DOHH2 (cell line): ENCODE measurements around the gene AXIN1.
A peak's percentile ranks its signal among the peaks of the same experiment; 100 is the strongest.

Experiments used
- H3F3A ChIP-seq: fragments of 200-600 bp; sonication (generic), shearing (Covaris generic); 2 replicates; pipeline ENCODE4 v1.6.0; 2016; ENCODE audit warnings: antibody characterized with exemption, mild to moderate bottlenecking; ENCODE audit not compliant: control insufficient read depth, insufficient read depth
- H3K27ac ChIP-seq: fragments of 200-600 bp; sonication (generic); 2 replicates; pipeline ENCODE4 v1.5.1; 2014; ENCODE audit warnings: low read depth, mild to moderate bottlenecking, low read length, moderate library complexity
- H3K27me3 ChIP-seq: fragments of 200-600 bp; sonication (generic); 2 replicates; pipeline ENCODE4 v1.6.1; 2014; ENCODE audit warnings: mild to moderate bottlenecking, low read length, mixed read lengths; ENCODE audit not compliant: control insufficient read depth
- H3K36me3 ChIP-seq: fragments of 200-600 bp; sonication (generic); 2 replicates; pipeline ENCODE4 v1.6.1; 2014; ENCODE audit warnings: mild to moderate bottlenecking, low read length, moderate library complexity, mixed read lengths; ENCODE audit not compliant: control insufficient read depth
- H3K4me1 ChIP-seq: fragments of 200-600 bp; sonication (generic); 2 replicates; pipeline ENCODE4 v1.6.1; 2014; ENCODE audit warnings: mild to moderate bottlenecking, low read length, mixed read lengths; ENCODE audit not compliant: control insufficient read depth
- H3K4me2 ChIP-seq: fragments of 200-600 bp; sonication (generic); 2 replicates; pipeline ENCODE4 v1.6.0; 2014; ENCODE audit warnings: mild to moderate bottlenecking, low read length, moderate library complexity
- H3K4me3 ChIP-seq: fragments of 200-600 bp; sonication (generic); 2 replicates; pipeline ENCODE4 v1.5.1; 2014; ENCODE audit warnings: mild to moderate bottlenecking, low read length, mixed read lengths
- H3K79me2 ChIP-seq: fragments of 200-600 bp; sonication (generic); 2 replicates; pipeline ENCODE4 v1.6.1; 2014; ENCODE audit warnings: mild to moderate bottlenecking, low read length, mixed read lengths; ENCODE audit not compliant: control insufficient read depth
- H3K9me2 ChIP-seq: fragments of 200-600 bp; sonication (generic); replicated peaks from 2 replicates; pipeline ENCODE4 v1.6.1; 2014; ENCODE audit warnings: mild to moderate bottlenecking, low read length, mixed read lengths; ENCODE audit not compliant: control insufficient read depth
- H3K9me3 ChIP-seq: fragments of 200-600 bp; sonication (generic); 2 replicates; pipeline ENCODE4 v1.6.1; 2014; ENCODE audit warnings: antibody characterized with exemption, low read length, mixed read lengths; ENCODE audit not compliant: control insufficient read depth, insufficient read depth
- H4K20me1 ChIP-seq: fragments of 200-600 bp; sonication (generic); 2 replicates; pipeline ENCODE4 v1.6.0; 2014; ENCODE audit warnings: low read depth, mild to moderate bottlenecking, antibody characterized with exemption, low read length, moderate library complexity; ENCODE audit not compliant: control insufficient read depth, insufficient read depth
- EZH2phosphoT487 ChIP-seq: fragments of 200-600 bp; sonication (generic); IDR thresholded peaks from 2 replicates; pipeline ENCODE4 v1.6.1; 2017; ENCODE audit warnings: borderline replicate concordance, mild to moderate bottlenecking, antibody characterized with exemption, low read length, moderate library complexity, mixed read lengths
- TF ChIP-seq, protein P1 (sequence below): fragments of 200-600 bp; sonication (generic); IDR thresholded peaks from one replicate; pipeline ENCODE4 v1.5.1; 2014; ENCODE audit warnings: antibody characterized with exemption, mild to moderate bottlenecking, low read depth, low read length; ENCODE audit not compliant: poor library complexity, severe bottlenecking

The AXIN1 gene

DNA sequence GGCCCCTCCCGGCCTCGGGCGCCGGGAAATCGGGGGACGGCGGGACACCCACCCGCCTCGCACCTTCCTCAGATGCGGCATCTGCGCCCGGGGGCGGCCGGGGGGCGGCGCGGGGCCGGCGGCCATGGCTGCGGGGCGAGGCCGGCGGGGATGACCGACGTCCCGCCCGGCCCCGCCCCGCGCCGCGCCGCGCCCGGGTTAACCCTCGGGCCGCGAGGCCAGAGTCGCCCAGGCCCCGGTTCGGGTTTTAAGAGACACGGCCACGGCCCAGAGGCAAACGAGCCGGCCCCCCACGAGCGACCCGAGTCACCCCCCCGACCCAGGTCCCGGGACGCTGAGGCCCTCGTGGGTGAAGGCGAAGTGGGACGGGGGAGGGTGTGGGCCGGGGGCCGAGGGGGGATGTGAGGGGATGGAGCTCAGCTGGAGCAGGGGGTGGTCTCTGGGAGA lies 76.7 kb downstream of the AXIN1 start, which contains the start of gene RGS11:
Gene RGS11 (minus strand): TSS at position 159 of the 447 bp plus-strand sequence. CDS start 33 bp downstream, at position 126.
- Histone ChIP-seq H3K4me3 (no peak within 1 kb of the TSS), H3F3A (no peaks in the 10 kb centered on the region), H3K27me3 (peaks cover 22% of the 10 kb centered on the region), H3K9me2 (no peaks in the 10 kb centered on the region), H3K4me1 (peaks cover 3% of the 10 kb centered on the region; the same call in 1 of the 2 replicates), H3K36me3 (no peaks in the 10 kb centered on the region), H4K20me1 (no peaks in the 10 kb centered on the region), H3K9me3 (no peaks in the 10 kb centered on the region), H3K79me2 (no peaks in the 10 kb centered on the region), H3K4me2 (peak within 1 kb of the TSS; percentile 11; the same call in 1 of the 2 replicates), H3K27ac (no peak within 1 kb of the TSS)
- TF ChIP-seq EZH2phosphoT487, result no peak
- TF ChIP-seq, protein P1, sequence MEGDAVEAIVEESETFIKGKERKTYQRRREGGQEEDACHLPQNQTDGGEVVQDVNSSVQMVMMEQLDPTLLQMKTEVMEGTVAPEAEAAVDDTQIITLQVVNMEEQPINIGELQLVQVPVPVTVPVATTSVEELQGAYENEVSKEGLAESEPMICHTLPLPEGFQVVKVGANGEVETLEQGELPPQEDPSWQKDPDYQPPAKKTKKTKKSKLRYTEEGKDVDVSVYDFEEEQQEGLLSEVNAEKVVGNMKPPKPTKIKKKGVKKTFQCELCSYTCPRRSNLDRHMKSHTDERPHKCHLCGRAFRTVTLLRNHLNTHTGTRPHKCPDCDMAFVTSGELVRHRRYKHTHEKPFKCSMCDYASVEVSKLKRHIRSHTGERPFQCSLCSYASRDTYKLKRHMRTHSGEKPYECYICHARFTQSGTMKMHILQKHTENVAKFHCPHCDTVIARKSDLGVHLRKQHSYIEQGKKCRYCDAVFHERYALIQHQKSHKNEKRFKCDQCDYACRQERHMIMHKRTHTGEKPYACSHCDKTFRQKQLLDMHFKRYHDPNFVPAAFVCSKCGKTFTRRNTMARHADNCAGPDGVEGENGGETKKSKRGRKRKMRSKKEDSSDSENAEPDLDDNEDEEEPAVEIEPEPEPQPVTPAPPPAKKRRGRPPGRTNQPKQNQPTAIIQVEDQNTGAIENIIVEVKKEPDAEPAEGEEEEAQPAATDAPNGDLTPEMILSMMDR, result no peak

DNA sequence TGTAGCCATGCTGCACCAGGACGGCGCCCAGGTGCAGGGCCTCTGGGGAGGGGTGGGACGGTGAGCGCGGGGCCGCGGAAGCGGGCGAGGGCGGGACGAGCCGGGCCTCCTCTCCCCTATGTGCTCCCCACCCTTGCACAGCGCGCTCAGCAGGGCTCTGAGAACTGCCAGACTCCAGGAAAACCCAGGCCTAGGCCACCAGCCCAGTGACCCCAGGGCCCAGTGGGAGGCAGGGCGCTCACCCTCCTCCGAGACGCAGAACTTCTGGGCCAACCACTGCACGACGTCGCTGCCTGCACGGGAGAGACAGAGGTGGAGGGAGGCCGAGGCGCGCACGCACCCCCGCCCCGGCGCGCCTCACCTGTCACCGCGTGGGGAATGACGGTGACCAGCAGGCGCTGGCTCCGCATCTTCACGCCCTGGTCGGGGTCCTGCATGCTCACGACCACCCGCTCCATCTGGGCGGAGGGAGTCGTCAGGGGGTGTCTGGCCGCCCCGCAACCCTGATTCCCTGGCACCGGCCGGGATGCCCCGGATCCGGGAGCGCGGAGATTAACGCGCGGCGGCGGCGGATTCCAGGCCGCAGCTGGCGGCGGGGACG lies 77.4 kb downstream of the AXIN1 start:
- H3K27me3 ChIP-seq, result peaks cover 22% of the 10 kb centered on the region
- H3K36me3 ChIP-seq, result no peaks in the 10 kb centered on the region
- H3K4me3 ChIP-seq, result no peak overlapping the region

DNA sequence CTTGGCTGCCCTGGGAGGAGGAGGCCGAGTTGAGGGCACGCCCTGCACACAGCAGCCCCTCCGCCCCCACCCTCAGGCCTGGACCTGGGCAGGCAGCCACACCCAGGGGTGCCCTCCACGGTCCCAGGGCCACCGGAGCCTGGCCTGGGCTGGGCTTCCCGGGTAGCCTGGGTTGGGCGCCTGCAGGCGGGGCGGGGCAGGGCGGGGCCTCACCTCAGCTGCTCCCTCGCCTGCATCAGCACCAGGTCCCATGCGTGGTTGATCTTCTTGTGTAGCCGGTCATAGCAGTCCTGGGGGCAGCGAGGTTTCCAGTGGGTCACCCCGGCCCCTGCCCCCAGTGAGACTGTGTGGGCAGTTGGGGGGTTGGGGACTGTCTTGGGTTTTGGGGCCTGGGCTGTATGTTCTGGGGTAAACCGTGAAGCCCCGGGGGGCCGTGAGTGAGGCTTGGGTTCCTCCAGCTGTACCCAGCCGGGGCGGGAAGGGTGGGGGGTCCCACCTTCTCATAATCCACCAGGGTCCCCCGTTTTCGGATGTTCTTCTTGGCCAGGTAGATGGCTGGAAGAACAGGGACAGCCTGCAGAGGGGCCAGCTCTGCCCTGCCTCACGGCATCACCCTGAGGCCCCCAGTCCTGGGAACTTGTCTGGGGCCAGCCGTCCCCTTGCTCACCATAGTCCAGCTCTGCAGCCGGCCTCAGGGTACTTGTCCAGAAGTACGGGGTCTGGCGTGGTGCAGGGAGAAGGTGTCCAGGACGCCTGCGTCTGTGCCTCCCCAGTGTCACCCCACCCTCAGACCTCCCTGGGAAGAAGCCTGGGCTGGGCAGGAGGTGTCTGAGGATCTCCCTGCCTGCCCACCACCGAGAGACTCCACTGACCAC lies 78.7 kb downstream of the AXIN1 start:
- Histone ChIP-seq H3K4me3 (no peak overlapping the region), H3F3A (no peaks in the 10 kb centered on the region), H3K4me1 (peaks cover 3% of the 10 kb centered on the region; the same call in 1 of the 2 replicates), H3K79me2 (no peaks in the 10 kb centered on the region), H4K20me1 (no peaks in the 10 kb centered on the region), H3K9me3 (no peaks in the 10 kb centered on the region), H3K9me2 (no peaks in the 10 kb centered on the region), H3K36me3 (no peaks in the 10 kb centered on the region), H3K27me3 (peaks cover 22% of the 10 kb centered on the region), H3K27ac (no peak overlapping the region), H3K4me2 (no peak overlapping the region)
- TF ChIP-seq EZH2phosphoT487, result no peak
- TF ChIP-seq, protein P1, result no peak

More for the DNA sequence above, 77.4 kb downstream of the AXIN1 start:
- Histone ChIP-seq H3K9me3 (no peaks in the 10 kb centered on the region), H3K79me2 (no peaks in the 10 kb centered on the region), H3K4me2 (peak overlapping the region; percentile 11; the same call in 1 of the 2 replicates), H4K20me1 (no peaks in the 10 kb centered on the region), H3K27ac (no peak overlapping the region), H3K9me2 (no peaks in the 10 kb centered on the region), H3K4me1 (peaks cover 3% of the 10 kb centered on the region; the same call in 1 of the 2 replicates), H3F3A (no peaks in the 10 kb centered on the region)
- TF ChIP-seq, protein P1, result no peak
- no peak for TF ChIP-seq EZH2phosphoT487
